ENCODE data around the gene GRIA4.

DNA sequence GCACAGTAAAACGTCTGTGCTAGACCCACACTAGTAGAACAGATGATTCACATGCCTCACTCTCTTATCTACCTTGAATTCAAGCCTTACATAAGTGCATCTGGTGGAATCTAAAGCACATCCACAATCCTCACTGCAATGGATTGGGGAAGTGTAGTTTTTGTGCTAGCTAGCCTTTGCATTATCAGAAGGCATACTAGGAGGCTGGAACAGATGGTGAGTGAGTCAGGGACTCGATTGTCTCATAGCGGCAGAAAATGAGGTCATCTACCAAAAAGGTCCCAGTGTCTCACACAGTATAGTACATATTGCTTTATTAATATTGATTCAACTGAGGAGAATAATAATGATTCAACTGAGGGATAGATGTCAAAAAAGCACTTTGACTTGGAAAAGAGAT, 402.9 kb downstream of the GRIA4 start:
- TF ChIP-seq, protein P1, sequence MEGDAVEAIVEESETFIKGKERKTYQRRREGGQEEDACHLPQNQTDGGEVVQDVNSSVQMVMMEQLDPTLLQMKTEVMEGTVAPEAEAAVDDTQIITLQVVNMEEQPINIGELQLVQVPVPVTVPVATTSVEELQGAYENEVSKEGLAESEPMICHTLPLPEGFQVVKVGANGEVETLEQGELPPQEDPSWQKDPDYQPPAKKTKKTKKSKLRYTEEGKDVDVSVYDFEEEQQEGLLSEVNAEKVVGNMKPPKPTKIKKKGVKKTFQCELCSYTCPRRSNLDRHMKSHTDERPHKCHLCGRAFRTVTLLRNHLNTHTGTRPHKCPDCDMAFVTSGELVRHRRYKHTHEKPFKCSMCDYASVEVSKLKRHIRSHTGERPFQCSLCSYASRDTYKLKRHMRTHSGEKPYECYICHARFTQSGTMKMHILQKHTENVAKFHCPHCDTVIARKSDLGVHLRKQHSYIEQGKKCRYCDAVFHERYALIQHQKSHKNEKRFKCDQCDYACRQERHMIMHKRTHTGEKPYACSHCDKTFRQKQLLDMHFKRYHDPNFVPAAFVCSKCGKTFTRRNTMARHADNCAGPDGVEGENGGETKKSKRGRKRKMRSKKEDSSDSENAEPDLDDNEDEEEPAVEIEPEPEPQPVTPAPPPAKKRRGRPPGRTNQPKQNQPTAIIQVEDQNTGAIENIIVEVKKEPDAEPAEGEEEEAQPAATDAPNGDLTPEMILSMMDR (IDR thresholded peaks at IDR 0.05), result no peak
- TF ChIP-seq EZH2 (IDR thresholded peaks at IDR 0.05; ENCODE audit: borderline replicate concordance, insufficient read depth, low read depth, low read length, poor library complexity, severe bottlenecking), result no peak

Data from B cell (primary cell).